K562 (cell line): ENCODE results near the gene NOTO. TPM values are rescaled to one million over a fixed set of nuclear protein-coding genes. Genes with fewer than 3 reads are reported as not detected.

Source experiments
- BMI1 ChIP-seq: fragments of 150-350 bp; IDR thresholded peaks from 2 replicates; pipeline ENCODE4 v1.6.1; 2014; ENCODE audit warnings: low read length
- CEBPG ChIP-seq, 3 experiments: fragments of 200-800 bp in 1 of 3; sonication (Bioruptor generic) in 1 of 3; sonication (generic) in 1 of 3; formaldehyde crosslinking in 1 of 3; IDR thresholded peaks in 2 of 3; conservative IDR thresholded peaks in 1 of 3; 2 replicates each; pipeline versions ENCODE4 v1.6.1 to v1.8.0; 2016 to 2022; ENCODE audit warnings: missing compliant biosample characterization in 2 of 3, missing genetic modification characterization in 2 of 3, mild to moderate bottlenecking in 1 of 3, missing genetic modification reagents in 1 of 3
- GABPB2 ChIP-seq: fragments of 250-450 bp; sonication (Bioruptor Pico); conservative IDR thresholded peaks from 2 replicates; pipeline ENCODE4 v1.5.1; 2021; ENCODE audit warnings: mild to moderate bottlenecking
- IRF2 ChIP-seq: sonication (generic); formaldehyde crosslinking; IDR thresholded peaks from 2 replicates; pipeline ENCODE4 v1.8.1; 2022; ENCODE audit warnings: mild to moderate bottlenecking, missing genetic modification reagents
- KDM2B ChIP-seq: fragments of 250-450 bp; sonication (Bioruptor Pico); IDR thresholded peaks from 2 replicates; pipeline ENCODE4 v1.8.0; 2021; ENCODE audit warnings: mild to moderate bottlenecking, moderate library complexity
- NR2C1 ChIP-seq, 2 experiments: fragments of 450-650 bp; IDR thresholded peaks; 2 replicates each; pipeline ENCODE4 v1.6.1; 2017; ENCODE audit warnings: mild to moderate bottlenecking in 2 of 2, antibody characterized with exemption in 1 of 2, inconsistent platforms in 1 of 2, missing compliant biosample characterization in 1 of 2, missing genetic modification characterization in 1 of 2
- RBM22 ChIP-seq: fragments of 200-400 bp; formaldehyde crosslinking; IDR thresholded peaks from 2 replicates; pipeline ENCODE4 v1.6.1; 2018; ENCODE audit warnings: low read length, low read depth; ENCODE audit not compliant: poor library complexity, severe bottlenecking
- YY1 ChIP-seq, 3 experiments: IDR thresholded peaks; 2 replicates each; pipeline ENCODE4 v1.6.1; 2011; ENCODE audit warnings: low read length in 2 of 3, mild to moderate bottlenecking in 2 of 3, moderate library complexity in 2 of 3, borderline replicate concordance in 1 of 3, control low read depth in 1 of 3, low read depth in 1 of 3; ENCODE audit not compliant: insufficient read depth in 3 of 3, insufficient replicate concordance in 2 of 3, control insufficient read depth in 1 of 3, insufficient read length in 1 of 3; ENCODE audit errors: extremely low read depth in 1 of 3
- ZKSCAN8 ChIP-seq: fragments of 200-800 bp; sonication (Bioruptor generic); IDR thresholded peaks from 2 replicates; pipeline ENCODE4 v1.6.1; 2016; ENCODE audit warnings: missing genetic modification characterization, missing compliant biosample characterization
- ZNF3 ChIP-seq: fragments of 250-450 bp; sonication (Bioruptor Pico); IDR thresholded peaks from 2 replicates; pipeline ENCODE4 v1.5.0; 2021; ENCODE audit warnings: mild to moderate bottlenecking, moderate library complexity
- ZNF347 ChIP-seq: fragments of 450-650 bp; formaldehyde crosslinking; IDR thresholded peaks from 2 replicates; pipeline ENCODE4 v1.4.0; 2020; ENCODE audit warnings: low read depth, mild to moderate bottlenecking, moderate library complexity
- ZNF41 ChIP-seq: fragments of 250-450 bp; sonication (Bioruptor Pico); conservative IDR thresholded peaks from 2 replicates; pipeline ENCODE4 v1.4.0; 2020; ENCODE audit warnings: mild to moderate bottlenecking
- polyA plus RNA-seq, 8 experiments: library from polyadenylated mRNA; depleted of rRNA in 4 of 8; stranded (reverse) in 5 of 8; unstranded in 3 of 8; fragments of >200 nt; fragmentation: Nextera tagmentation in 2 of 8; fragmentation: Illumina TruSeq in 1 of 8; extraction: Ambion mirVana in 2 of 8; extraction: Trizol in 1 of 8; gene quantifications; 2 replicates each; pipeline versions ENCODE4 v1.2.1 to v1.2.3, GENCODE V29; 2011 to 2014; ENCODE audit warnings: inconsistent platforms in 1 of 8, missing spikeins in 1 of 8
- total RNA-seq, 7 experiments: library from RNA; depleted of rRNA in 6 of 7; stranded (reverse); fragments of >200 nt in 6 of 7; fragmentation: Illumina TruSeq in 2 of 7; extraction: Trizol in 2 of 7; gene quantifications; 2 replicates each; pipeline versions ENCODE4 v1.2.1 to v1.2.3, GENCODE V29; 2011 to 2021; ENCODE audit warnings: low replicate concordance in 1 of 7
- TF ChIP-seq, protein P1 (sequence below): fragments of 250-450 bp; sonication (Bioruptor Pico); IDR thresholded peaks from 2 replicates; pipeline ENCODE4 v1.4.0; 2020
- TF ChIP-seq, protein P2 (sequence below): sonication (generic); formaldehyde crosslinking; IDR thresholded peaks from 2 replicates; pipeline ENCODE4 v1.8.0; 2022; ENCODE audit warnings: mild to moderate bottlenecking, missing genetic modification reagents
- TF ChIP-seq, protein P3 (sequence below): IDR thresholded peaks from 3 replicates; pipeline ENCODE4 v1.6.1; 2011; ENCODE audit warnings: borderline replicate concordance, mild to moderate bottlenecking, moderate library complexity; ENCODE audit not compliant: insufficient read length; ENCODE audit errors: extremely low read depth

NOTO gene
- total and polyA plus RNA-seq, 9 of the 15 experiments (the other 6 are each of a cell fraction or from before 2014, with no cell fraction given) = not detected

DNA sequence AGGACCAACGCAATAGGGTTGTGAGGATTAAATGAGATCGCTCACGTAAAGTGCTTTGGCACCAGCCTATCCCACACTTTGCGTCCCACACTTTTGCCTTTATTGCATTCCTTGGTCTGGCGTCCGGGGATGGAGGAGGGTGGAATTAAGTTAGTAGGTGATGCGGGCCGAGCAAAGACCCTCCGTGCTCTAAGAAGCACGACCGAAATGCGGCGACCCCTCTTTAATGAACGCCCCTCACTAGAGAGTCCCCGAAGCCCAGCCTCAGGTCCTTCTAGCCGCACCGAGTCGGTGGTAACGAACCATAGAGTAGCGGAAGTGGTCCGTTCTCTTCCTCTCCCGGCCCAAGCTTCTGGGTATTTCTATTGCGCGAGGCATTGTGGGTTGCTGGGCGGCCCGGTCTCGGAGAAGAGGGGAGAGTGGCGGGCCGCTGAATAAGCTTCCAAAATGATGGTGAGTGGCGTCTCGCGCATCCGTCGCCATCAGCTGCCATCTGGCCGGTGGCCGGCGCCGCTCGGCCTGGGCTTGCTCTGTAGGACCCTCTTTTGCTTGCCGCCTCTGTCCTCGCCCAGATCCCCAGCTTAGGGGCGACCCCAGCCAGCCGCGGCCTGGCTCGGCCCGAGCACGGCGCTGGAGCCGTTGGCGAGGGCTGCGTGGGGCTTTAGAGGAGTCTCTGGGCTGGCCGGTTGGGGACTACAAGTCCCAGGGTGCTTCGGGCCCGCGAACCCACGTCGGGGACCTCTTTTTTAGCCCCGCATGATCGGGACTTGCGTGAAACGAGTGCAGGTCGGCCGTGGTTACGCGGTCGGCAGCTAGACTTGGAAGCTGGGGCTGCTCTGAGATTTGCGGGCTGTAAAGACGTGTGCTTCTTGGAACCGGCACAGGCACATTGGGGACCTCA, 31.8 kb downstream of the NOTO start, which contains the start of gene CCT7 (continued):
- TF ChIP-seq, protein P1, sequence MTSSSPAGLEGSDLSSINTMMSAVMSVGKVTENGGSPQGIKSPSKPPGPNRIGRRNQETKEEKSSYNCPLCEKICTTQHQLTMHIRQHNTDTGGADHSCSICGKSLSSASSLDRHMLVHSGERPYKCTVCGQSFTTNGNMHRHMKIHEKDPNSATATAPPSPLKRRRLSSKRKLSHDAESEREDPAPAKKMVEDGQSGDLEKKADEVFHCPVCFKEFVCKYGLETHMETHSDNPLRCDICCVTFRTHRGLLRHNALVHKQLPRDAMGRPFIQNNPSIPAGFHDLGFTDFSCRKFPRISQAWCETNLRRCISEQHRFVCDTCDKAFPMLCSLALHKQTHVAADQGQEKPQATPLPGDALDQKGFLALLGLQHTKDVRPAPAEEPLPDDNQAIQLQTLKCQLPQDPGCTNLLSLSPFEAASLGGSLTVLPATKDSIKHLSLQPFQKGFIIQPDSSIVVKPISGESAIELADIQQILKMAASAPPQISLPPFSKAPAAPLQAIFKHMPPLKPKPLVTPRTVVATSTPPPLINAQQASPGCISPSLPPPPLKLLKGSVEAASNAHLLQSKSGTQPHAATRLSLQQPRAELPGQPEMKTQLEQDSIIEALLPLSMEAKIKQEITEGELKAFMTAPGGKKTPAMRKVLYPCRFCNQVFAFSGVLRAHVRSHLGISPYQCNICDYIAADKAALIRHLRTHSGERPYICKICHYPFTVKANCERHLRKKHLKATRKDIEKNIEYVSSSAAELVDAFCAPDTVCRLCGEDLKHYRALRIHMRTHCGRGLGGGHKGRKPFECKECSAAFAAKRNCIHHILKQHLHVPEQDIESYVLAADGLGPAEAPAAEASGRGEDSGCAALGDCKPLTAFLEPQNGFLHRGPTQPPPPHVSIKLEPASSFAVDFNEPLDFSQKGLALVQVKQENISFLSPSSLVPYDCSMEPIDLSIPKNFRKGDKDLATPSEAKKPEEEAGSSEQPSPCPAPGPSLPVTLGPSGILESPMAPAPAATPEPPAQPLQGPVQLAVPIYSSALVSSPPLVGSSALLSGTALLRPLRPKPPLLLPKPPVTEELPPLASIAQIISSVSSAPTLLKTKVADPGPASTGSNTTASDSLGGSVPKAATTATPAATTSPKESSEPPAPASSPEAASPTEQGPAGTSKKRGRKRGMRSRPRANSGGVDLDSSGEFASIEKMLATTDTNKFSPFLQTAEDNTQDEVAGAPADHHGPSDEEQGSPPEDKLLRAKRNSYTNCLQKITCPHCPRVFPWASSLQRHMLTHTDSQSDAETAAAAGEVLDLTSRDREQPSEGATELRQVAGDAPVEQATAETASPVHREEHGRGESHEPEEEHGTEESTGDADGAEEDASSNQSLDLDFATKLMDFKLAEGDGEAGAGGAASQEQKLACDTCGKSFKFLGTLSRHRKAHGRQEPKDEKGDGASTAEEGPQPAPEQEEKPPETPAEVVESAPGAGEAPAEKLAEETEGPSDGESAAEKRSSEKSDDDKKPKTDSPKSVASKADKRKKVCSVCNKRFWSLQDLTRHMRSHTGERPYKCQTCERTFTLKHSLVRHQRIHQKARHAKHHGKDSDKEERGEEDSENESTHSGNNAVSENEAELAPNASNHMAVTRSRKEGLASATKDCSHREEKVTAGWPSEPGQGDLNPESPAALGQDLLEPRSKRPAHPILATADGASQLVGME (CRISPR knock-in tag) = no peak
- TF ChIP-seq CEBPG (CRISPR knock-in tag; IDR thresholded peaks at IDR 0.05) (0 out of 2 replicates have a peak, but pooled peaks have one; percentile 4), CEBPG (tag; conservative IDR thresholded peaks at IDR 0.05 in 1 of 2, IDR thresholded peaks at IDR 0.05 in 1 of 2) (no peak), ZKSCAN8 (CRISPR knock-in tag) (no peak), KDM2B (CRISPR knock-in tag) (no peak), ZNF3 (no peak), GABPB2 (CRISPR knock-in tag) (no peak), ZNF41 (CRISPR knock-in tag) (no peak), IRF2 (CRISPR knock-in tag) (no peak), BMI1 (no peak), ZNF347 (CRISPR knock-in tag) (no peak), RBM22 (peak; percentile 92), YY1 (IDR thresholded peaks at IDR 0.05; ENCODE audit: borderline replicate concordance in 1 of 3, control insufficient read depth in 1 of 3, extremely low read depth in 1 of 3, insufficient read depth in 3 of 3, insufficient read length in 1 of 3, insufficient replicate concordance in 2 of 3, low read depth in 1 of 3, low read length in 2 of 3) (peak in 2 of 3 experiments; percentile 71 to 73), NR2C1 (IDR thresholded peaks at IDR 0.05) (peak; percentile 64; the same call in 1 of the 2 replicates), NR2C1 (tag; IDR thresholded peaks at IDR 0.05) (peak; percentile 58)
- TF ChIP-seq, protein P2, sequence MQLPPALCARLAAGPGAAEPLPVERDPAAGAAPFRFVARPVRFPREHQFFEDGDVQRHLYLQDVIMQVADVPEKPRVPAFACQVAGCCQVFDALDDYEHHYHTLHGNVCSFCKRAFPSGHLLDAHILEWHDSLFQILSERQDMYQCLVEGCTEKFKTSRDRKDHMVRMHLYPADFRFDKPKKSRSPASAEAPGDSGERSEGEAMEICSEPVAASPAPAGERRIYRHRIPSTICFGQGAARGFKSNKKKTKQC (CRISPR knock-in tag) = peak; percentile 17; the same call in 1 of the 2 replicates
- TF ChIP-seq, protein P3, sequence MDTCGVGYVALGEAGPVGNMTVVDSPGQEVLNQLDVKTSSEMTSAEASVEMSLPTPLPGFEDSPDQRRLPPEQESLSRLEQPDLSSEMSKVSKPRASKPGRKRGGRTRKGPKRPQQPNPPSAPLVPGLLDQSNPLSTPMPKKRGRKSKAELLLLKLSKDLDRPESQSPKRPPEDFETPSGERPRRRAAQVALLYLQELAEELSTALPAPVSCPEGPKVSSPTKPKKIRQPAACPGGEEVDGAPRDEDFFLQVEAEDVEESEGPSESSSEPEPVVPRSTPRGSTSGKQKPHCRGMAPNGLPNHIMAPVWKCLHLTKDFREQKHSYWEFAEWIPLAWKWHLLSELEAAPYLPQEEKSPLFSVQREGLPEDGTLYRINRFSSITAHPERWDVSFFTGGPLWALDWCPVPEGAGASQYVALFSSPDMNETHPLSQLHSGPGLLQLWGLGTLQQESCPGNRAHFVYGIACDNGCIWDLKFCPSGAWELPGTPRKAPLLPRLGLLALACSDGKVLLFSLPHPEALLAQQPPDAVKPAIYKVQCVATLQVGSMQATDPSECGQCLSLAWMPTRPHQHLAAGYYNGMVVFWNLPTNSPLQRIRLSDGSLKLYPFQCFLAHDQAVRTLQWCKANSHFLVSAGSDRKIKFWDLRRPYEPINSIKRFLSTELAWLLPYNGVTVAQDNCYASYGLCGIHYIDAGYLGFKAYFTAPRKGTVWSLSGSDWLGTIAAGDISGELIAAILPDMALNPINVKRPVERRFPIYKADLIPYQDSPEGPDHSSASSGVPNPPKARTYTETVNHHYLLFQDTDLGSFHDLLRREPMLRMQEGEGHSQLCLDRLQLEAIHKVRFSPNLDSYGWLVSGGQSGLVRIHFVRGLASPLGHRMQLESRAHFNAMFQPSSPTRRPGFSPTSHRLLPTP = no peak
